ENCODE measurements around the gene XRCC1.

DNA sequence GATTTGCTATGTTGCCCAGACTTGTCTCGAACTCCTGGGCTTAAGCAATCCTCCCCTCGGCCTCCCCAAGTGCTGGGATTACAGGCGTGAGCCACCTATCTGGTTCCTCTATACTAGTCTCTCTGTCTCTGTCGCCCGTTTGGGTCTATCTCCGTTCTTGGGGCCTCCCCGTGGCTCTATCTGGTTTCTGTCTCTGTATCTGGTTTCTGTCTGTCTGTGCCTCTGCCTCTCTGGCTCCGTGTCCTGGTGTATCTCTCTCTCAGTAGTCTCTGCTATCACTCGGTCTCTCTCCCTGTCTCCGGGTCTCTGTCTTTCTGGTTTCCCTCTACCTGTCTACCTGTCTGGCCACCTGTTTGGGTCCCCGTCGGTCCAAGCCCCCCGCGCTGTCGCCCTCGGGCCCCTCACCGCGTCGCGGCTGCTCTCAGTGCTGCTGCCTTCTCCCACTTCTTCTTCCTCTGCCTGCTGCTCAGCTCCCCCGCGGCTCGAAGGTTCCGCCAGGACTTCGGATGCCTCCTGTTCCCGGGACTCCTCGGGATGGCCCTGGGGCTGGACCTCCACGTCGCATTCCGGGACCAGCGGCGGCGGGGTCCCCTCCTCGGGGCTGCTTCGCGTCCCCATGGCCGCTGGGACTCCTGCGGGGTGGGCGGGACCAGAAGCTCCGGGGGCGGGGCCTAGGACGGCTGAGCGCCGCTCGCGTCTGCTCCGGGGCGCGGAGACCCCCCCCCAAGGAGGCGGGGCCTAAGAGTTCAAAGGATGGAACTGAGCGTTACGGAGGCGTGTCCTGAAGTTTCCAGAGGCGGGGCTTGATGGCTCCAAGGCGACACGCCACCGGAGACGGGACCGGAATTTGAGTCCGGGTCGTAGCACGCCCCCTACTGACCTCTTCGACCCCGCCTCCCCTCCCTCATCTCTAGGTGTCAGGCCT lies 71.6 kb downstream of the XRCC1 start:
- TF ChIP-seq SRF (CRISPR knock-in tag; IDR thresholded peaks at IDR 0.05) (0 out of 4 replicates have a peak, but pooled peaks of 1 of the 2 experiments have one; percentile 24), ZNF644 (tag; IDR thresholded peaks at IDR 0.05; ENCODE audit: low read depth) (no peak), NBN (IDR thresholded peaks at IDR 0.05; ENCODE audit: low read depth) (peak; percentile 62; the same call in 1 of the 2 replicates), EZH2 (IDR thresholded peaks at IDR 0.05; ENCODE audit: borderline replicate concordance, low read depth, low read length) (no peak)
- TF ChIP-seq, protein P1, sequence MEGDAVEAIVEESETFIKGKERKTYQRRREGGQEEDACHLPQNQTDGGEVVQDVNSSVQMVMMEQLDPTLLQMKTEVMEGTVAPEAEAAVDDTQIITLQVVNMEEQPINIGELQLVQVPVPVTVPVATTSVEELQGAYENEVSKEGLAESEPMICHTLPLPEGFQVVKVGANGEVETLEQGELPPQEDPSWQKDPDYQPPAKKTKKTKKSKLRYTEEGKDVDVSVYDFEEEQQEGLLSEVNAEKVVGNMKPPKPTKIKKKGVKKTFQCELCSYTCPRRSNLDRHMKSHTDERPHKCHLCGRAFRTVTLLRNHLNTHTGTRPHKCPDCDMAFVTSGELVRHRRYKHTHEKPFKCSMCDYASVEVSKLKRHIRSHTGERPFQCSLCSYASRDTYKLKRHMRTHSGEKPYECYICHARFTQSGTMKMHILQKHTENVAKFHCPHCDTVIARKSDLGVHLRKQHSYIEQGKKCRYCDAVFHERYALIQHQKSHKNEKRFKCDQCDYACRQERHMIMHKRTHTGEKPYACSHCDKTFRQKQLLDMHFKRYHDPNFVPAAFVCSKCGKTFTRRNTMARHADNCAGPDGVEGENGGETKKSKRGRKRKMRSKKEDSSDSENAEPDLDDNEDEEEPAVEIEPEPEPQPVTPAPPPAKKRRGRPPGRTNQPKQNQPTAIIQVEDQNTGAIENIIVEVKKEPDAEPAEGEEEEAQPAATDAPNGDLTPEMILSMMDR (IDR thresholded peaks at IDR 0.05 in 2 of 3, conservative IDR thresholded peaks at IDR 0.05 in 1 of 3; ENCODE audit: insufficient read depth in 2 of 3, low read depth in 1 of 3, low read length in 3 of 3), result peak in 2 of 3 experiments; percentile 26 to 52; a peak in 2 of 6 replicates
- TF ChIP-seq, protein P2, sequence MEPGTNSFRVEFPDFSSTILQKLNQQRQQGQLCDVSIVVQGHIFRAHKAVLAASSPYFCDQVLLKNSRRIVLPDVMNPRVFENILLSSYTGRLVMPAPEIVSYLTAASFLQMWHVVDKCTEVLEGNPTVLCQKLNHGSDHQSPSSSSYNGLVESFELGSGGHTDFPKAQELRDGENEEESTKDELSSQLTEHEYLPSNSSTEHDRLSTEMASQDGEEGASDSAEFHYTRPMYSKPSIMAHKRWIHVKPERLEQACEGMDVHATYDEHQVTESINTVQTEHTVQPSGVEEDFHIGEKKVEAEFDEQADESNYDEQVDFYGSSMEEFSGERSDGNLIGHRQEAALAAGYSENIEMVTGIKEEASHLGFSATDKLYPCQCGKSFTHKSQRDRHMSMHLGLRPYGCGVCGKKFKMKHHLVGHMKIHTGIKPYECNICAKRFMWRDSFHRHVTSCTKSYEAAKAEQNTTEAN (CRISPR knock-in tag; IDR thresholded peaks at IDR 0.05), result no peak
